K562 (cell line): Measurements from ENCODE around the gene SOCS7. TPM values are rescaled to one million over a fixed set of nuclear protein-coding genes. Genes with fewer than 3 reads are reported as not detected.

ENCODE experiments used
- ATAC-seq: fragments of 200-7000 bp; cut with Tn5 transposase; 3 replicates; pipeline ENCODE4 v1.9.1; 2020; ENCODE audit warnings: moderate library complexity
- BruUV-seq: library from RNA; stranded (reverse); fragments of 400-500 nt; replicated peaks from 2 replicates; lab custom pipeline; 2021; lab: Mats Ljungman, UMichigan
- CTCF ChIA-PET: fragments of 300-600 bp; formaldehyde crosslinking; extraction: SDS; loops from one replicate; lab custom pipeline; 2021; ENCODE audit warnings: low intra/inter-chr PET ratio; lab: Yijun Ruan, JAX
- POLR2A ChIA-PET: fragments of 300-600, 350-650 bp; sonication (Branson Sonifier 250); formaldehyde crosslinking; extraction: SDS; loops from one replicate; lab custom pipeline; 2021; ENCODE audit warnings: antibody characterized with exemption, inconsistent platforms; lab: Yijun Ruan, JAX
- DNase-seq, 4 experiments: peaks; one replicate each; pipeline versions ENCODE4 v3.0.0 to v3.0.0-alpha.2; 2011 to 2018; ENCODE audit warnings: low spot score in 3 of 4, mixed read lengths in 3 of 4; ENCODE audit errors: extremely low read depth in 1 of 4
- FAIRE-seq: peaks from 2 replicates; lab custom pipeline; 2011; peaks lifted over from hg19 to GRCh38; lab: Jason Lieb, UNC
- H2AFZ ChIP-seq: 2 replicates; pipeline ENCODE4 v1.6.0; 2011; ENCODE audit warnings: low read depth, low read length, control low read depth, inconsistent platforms
- H3K27ac ChIP-seq: fragments of 200-600 bp; 3 replicates; pipeline ENCODE4 v1.8.0; 2011; ENCODE audit warnings: low read depth, mild to moderate bottlenecking, control low read depth, inconsistent platforms, low read length, moderate library complexity, mixed read lengths; ENCODE audit errors: extremely low read depth
- H3K27me3 ChIP-seq, 2 experiments: fragments of 300-600 bp in 1 of 2; 2 replicates in 1 of 2; 3 replicates in 1 of 2; pipeline versions ENCODE4 v1.6.0 to v1.8.0; 2011; ENCODE audit warnings: inconsistent platforms in 2 of 2, low read length in 2 of 2, mild to moderate bottlenecking in 1 of 2, mixed read lengths in 1 of 2, moderate library complexity in 1 of 2; ENCODE audit not compliant: control insufficient read depth in 2 of 2, insufficient read depth in 2 of 2
- H3K36me3 ChIP-seq: fragments of 300-600 bp; 3 replicates; pipeline ENCODE4 v1.8.0; 2011; ENCODE audit warnings: mild to moderate bottlenecking, low read length, inconsistent platforms; ENCODE audit not compliant: control insufficient read depth, insufficient read depth
- H3K4me1 ChIP-seq, 2 experiments: fragments of 200-600 bp in 1 of 2; replicated peaks in 1 of 2; 2 replicates in 1 of 2; 3 replicates in 1 of 2; pipeline versions ENCODE4 v1.5.1 to v1.8.0; 2011; ENCODE audit warnings: inconsistent platforms in 2 of 2, low read length in 2 of 2, mild to moderate bottlenecking in 1 of 2, mixed read lengths in 1 of 2, moderate library complexity in 1 of 2; ENCODE audit not compliant: control insufficient read depth in 2 of 2, insufficient read depth in 2 of 2
- H3K4me2 ChIP-seq: 2 replicates; pipeline ENCODE4 v1.6.1; 2011; ENCODE audit warnings: low read length, control low read depth, inconsistent platforms, mixed read lengths; ENCODE audit not compliant: insufficient read depth
- H3K4me3 ChIP-seq: fragments of 200-600 bp; sonication (generic), shearing (Covaris generic); 2 replicates; pipeline ENCODE4 v1.5.1; 2016; ENCODE audit warnings: control low read depth, inconsistent platforms
- H3K79me2 ChIP-seq: fragments of 200-600 bp; 3 replicates; pipeline ENCODE4 v1.8.0; 2011; ENCODE audit warnings: low read length, inconsistent platforms; ENCODE audit not compliant: control insufficient read depth, insufficient read depth
- H3K9ac ChIP-seq, 2 experiments: 2 replicates each; pipeline versions ENCODE4 v1.6.0 to v1.6.1; 2011; ENCODE audit warnings: low read depth in 2 of 2, low read length in 2 of 2, control low read depth in 1 of 2, inconsistent platforms in 1 of 2, mild to moderate bottlenecking in 1 of 2, mixed read lengths in 1 of 2; ENCODE audit not compliant: insufficient read depth in 1 of 2
- H3K9me1 ChIP-seq: one replicate; pipeline ENCODE4 v1.6.0; 2011; ENCODE audit warnings: inconsistent platforms, mild to moderate bottlenecking, low read length, moderate library complexity; ENCODE audit not compliant: control insufficient read depth, insufficient read depth
- H3K9me3 ChIP-seq: replicated peaks from 2 replicates; pipeline ENCODE4 v1.5.1; 2011; ENCODE audit warnings: low read depth, low read length, inconsistent platforms; ENCODE audit not compliant: control insufficient read depth, insufficient read depth
- H4K20me1 ChIP-seq: replicated peaks from 2 replicates; pipeline ENCODE4 v1.6.1; 2011; ENCODE audit warnings: low read length, inconsistent platforms, mixed read lengths; ENCODE audit not compliant: control insufficient read depth, insufficient read depth
- CEBPG ChIP-seq, 3 experiments: fragments of 200-800 bp in 1 of 3; sonication (Bioruptor generic) in 1 of 3; sonication (generic) in 1 of 3; formaldehyde crosslinking in 1 of 3; IDR thresholded peaks in 2 of 3; conservative IDR thresholded peaks in 1 of 3; 2 replicates each; pipeline versions ENCODE4 v1.6.1 to v1.8.0; 2016 to 2022; ENCODE audit warnings: missing compliant biosample characterization in 2 of 3, missing genetic modification characterization in 2 of 3, mild to moderate bottlenecking in 1 of 3, missing genetic modification reagents in 1 of 3
- CTBP1 ChIP-seq: fragments of 450-650 bp; IDR thresholded peaks from 2 replicates; pipeline ENCODE4 v1.6.1; 2016; ENCODE audit warnings: borderline replicate concordance
- DACH1 ChIP-seq: fragments of 450-650 bp; IDR thresholded peaks from 2 replicates; pipeline ENCODE4 v1.6.1; 2018; ENCODE audit not compliant: partially characterized antibody
- PKNOX1 ChIP-seq: fragments of 450-650 bp; IDR thresholded peaks from 2 replicates; pipeline ENCODE4 v1.6.1; 2016
- RCOR1 ChIP-seq, 2 experiments: IDR thresholded peaks; 2 replicates each; pipeline ENCODE4 v1.6.1; 2012; ENCODE audit warnings: low read depth in 2 of 2, low read length in 2 of 2, borderline replicate concordance in 1 of 2, improper control_type of control experiment in 1 of 2
- ZEB2 ChIP-seq: fragments of 450-650 bp; IDR thresholded peaks from 2 replicates; pipeline ENCODE4 v1.6.1; 2016
- WGBS: fragments of 100-300 bp; shearing (Covaris generic); methylation state at CpG from one replicate; pipeline ENCODE4 v1.1.6; 2016; ENCODE audit warnings: low coverage, mixed read lengths; ENCODE audit not compliant: insufficient coverage; ENCODE audit errors: missing lambda C conversion rate; 5-methylcytosine and 5-hydroxymethylcytosine counted together
- in situ Hi-C: fragments of 300-500 bp; cut with MboI; formaldehyde crosslinking; loops from 4 replicates; pipeline ENCODE4 v1.15.0; 2018; ENCODE audit warnings: inconsistent platforms, mixed read lengths
- intact Hi-C: fragments of 100-400 bp; cut with micrococcal nuclease; formaldehyde crosslinking; loops from 2 replicates; pipeline ENCODE4 v1.14.2; 2022
- polyA plus RNA-seq, 8 experiments: library from polyadenylated mRNA; depleted of rRNA in 4 of 8; stranded (reverse) in 5 of 8; unstranded in 3 of 8; fragments of >200 nt; fragmentation: Nextera tagmentation in 2 of 8; fragmentation: Illumina TruSeq in 1 of 8; extraction: Ambion mirVana in 2 of 8; extraction: Trizol in 1 of 8; gene quantifications; 2 replicates each; pipeline versions ENCODE4 v1.2.1 to v1.2.3, GENCODE V29; 2011 to 2014; ENCODE audit warnings: inconsistent platforms in 1 of 8, missing spikeins in 1 of 8
- total RNA-seq, 7 experiments: library from RNA; depleted of rRNA in 6 of 7; stranded (reverse); fragments of >200 nt in 6 of 7; fragmentation: Illumina TruSeq in 2 of 7; extraction: Trizol in 2 of 7; gene quantifications; 2 replicates each; pipeline versions ENCODE4 v1.2.1 to v1.2.3, GENCODE V29; 2011 to 2021; ENCODE audit warnings: low replicate concordance in 1 of 7
- TF ChIP-seq, protein P1 (sequence below): fragments of 250-450 bp; sonication (Bioruptor Pico); IDR thresholded peaks from 2 replicates; pipeline ENCODE4 v1.5.0; 2021; ENCODE audit warnings: mild to moderate bottlenecking, moderate library complexity

SOCS7 gene
- total and polyA plus RNA-seq, 9 of the 15 experiments (the other 6 are each of a cell fraction or from before 2014, with no cell fraction given), result 0.94 to 14.5 (median 8.2) TPM

DNA sequence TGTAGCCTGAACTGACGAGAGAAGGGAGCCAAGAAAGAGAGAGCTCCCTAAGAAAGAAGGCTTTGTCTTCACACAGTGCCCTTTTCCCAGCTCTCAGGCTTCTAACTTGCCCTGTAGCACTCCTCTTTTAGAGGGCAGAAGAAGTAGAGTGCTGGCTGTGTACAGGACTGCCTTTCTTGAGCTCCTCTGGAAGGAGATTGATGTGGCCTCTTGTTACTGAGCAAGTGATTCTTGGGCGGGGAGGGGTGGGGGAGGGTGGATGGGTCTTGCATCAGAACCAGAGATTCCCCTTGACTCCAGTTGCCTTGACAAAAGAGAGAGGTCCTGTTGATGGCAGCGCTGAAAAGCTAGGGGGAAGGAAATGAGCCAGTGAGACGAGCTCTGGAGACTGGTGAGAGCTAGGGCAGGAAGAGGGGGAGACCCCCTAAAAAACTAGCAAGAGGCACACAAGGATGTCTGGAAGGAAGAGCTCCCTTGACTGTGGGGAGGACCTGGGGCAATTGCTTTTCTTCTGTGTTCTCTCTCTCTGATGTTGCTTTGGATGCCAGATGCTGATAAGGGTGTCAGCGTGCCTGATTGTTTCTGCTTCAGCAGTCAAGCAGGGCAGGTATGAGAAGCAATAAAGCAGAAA is 26.3 kb upstream of the SOCS7 start:
- peaks cover 6% of the 10 kb centered on the region; the same call in 1 of the 2 replicates for H4K20me1 ChIP-seq
- H3K9ac ChIP-seq, result no peak overlapping the region
- H3K9me3 ChIP-seq, result no peaks in the 10 kb centered on the region
- WGBS, result 20% methylated on average over 3 of the region's 5 CpGs
- in situ Hi-C loops (no loop called here), intact Hi-C loops (no loop called here)
- POLR2A ChIA-PET, result no interaction called here
- FAIRE-seq (no peak), DNase-seq (peak in 1 of 4 experiments; percentile 22), ATAC-seq (peak; percentile 68)
- no peak overlapping the region for H3K4me2 ChIP-seq
- no peak overlapping the region for H3K27ac ChIP-seq
- no TSS peak for BruUV-seq
- peaks cover 29 to 33% of the 10 kb centered on the region in 2 experiments; a peak in 4 of 5 replicates for H3K27me3 ChIP-seq
- no peaks in the 10 kb centered on the region for H3K79me2 ChIP-seq
- H3K4me3 ChIP-seq, result no peak overlapping the region
- CTCF ChIA-PET, result no interaction called here
- H3K36me3 ChIP-seq, result peaks cover 35% of the 10 kb centered on the region; the same call in 2 of the 3 replicates
- TF ChIP-seq RCOR1 (IDR thresholded peaks at IDR 0.05; ENCODE audit: borderline replicate concordance in 1 of 2, low read depth in 2 of 2, low read length in 2 of 2), result peak in 1 of 2 experiments; percentile 73; a peak in 1 of 4 replicates
- 0 out of 2 replicates have a peak, but pooled peaks have one; percentile 12 for TF ChIP-seq PKNOX1
- TF ChIP-seq DACH1, result no peak
- peak; percentile 20; the same call in 1 of the 2 replicates for TF ChIP-seq ZEB2
- TF ChIP-seq, protein P1, sequence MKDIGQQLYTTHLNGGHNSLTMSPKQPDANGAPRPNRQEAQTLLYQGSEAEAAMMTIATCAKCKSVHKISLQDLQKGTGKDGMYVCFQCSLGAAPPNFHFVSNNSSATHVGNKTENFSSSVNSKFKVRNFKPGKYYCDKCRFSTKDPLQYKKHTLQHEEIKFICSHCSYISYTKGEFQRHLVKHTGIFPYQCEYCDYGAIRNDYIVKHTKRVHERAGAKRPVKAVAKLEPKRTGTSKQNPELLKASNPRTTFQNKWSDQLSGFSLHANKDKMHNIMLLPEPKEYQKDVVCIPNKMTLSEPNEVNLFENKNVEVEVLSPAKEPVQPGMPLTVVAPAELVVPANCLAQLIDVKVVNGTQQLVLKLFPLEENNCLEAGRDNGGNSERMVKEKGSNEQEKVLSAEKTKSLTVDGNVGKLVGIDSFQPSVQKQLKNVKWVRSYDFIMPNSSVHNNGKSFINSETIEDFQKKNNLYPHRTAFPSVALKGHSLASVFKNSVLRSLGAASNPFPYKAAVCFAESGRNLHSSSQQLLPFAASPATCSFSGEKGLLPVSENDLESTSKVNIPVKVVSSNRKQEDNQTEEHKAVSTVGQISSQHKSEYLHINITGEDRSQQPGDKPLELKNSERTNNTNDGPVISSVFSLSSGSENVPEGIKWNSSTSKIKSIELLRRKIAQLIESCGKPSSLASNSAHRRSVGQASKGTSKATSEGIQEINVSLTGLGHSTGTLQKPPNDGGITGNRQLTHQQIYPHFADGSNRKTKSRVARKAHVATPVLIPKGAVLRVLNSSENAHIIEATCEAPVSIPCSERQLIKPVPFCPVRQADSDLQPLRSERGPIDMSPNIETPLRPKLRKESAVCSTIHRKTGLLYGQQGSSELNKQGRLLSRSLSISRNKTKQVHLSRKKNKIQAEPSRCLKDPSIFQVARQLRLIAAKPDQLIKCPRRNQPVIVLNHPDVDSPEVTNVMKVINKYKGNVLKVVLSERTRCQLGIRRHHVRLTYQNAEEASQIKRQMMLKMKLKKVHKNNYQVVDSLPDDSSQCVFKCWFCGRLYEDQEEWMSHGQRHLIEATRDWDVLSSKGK (CRISPR knock-in tag), result no peak
- TF ChIP-seq CEBPG (CRISPR knock-in tag; IDR thresholded peaks at IDR 0.05), result no peak
- peak in 1 of 2 experiments; percentile 62; a peak in 2 of 4 replicates for TF ChIP-seq CEBPG (tag; conservative IDR thresholded peaks at IDR 0.05 in 1 of 2, IDR thresholded peaks at IDR 0.05 in 1 of 2)
- peak; percentile 81 for TF ChIP-seq CTBP1
- H3K4me1 ChIP-seq, result peaks cover 0 to 10% of the 10 kb centered on the region in 2 experiments; a peak in 2 of 5 replicates
- H3K9me1 ChIP-seq, result peaks cover 6% of the 10 kb centered on the region
- H2AFZ ChIP-seq, result no peak overlapping the region
